Natural killer cell (primary cell): ENCODE measurements around the gene OLFM2. TPM values are rescaled to one million over a fixed set of nuclear protein-coding genes. Genes with fewer than 3 reads are reported as not detected.
"Not testable (repeated sequence)": the region's sequence is repeated elsewhere in the genome, so short reads cannot be mapped to it uniquely, and the experiment has no call there.

ENCODE experiments used
- ATAC-seq, 3 donors: fragments of 150-1000 bp in 2 of 3; fragments of 200-7000 bp in 1 of 3; cut with Tn5 transposase; 1 replicate in 1 of 3; 2 replicates in 2 of 3; pipeline ENCODE4 v1.10.0; 2021; ENCODE audit warnings: mild to moderate bottlenecking in 2 of 3, moderate library complexity in 2 of 3
- DNase-seq, 2 donors: peaks; one replicate each; pipeline versions ENCODE4 v3.0.0 to v3.0.0-alpha.2; 2013 to 2021; ENCODE audit warnings: mixed read lengths in 1 of 2
- H3K27ac ChIP-seq: one replicate; pipeline ENCODE4 v1.5.1; 2013; ENCODE audit warnings: mild to moderate bottlenecking, low read length
- H3K27me3 ChIP-seq: one replicate; pipeline ENCODE4 v1.6.1; 2013; ENCODE audit warnings: low read length; ENCODE audit not compliant: control insufficient read depth, insufficient read depth
- H3K36me3 ChIP-seq: one replicate; pipeline ENCODE4 v1.6.1; 2013; ENCODE audit warnings: low read length; ENCODE audit not compliant: control insufficient read depth, insufficient read depth
- H3K4me1 ChIP-seq: one replicate; pipeline ENCODE4 v1.6.1; 2013; ENCODE audit warnings: low read length; ENCODE audit not compliant: control insufficient read depth, insufficient read depth
- H3K4me3 ChIP-seq: one replicate; pipeline ENCODE4 v1.5.1; 2013; ENCODE audit warnings: low read length
- H3K9me3 ChIP-seq: one replicate; pipeline ENCODE4 v1.6.1; 2013; ENCODE audit warnings: low read length; ENCODE audit not compliant: control insufficient read depth, insufficient read depth
- H3K27ac Mint-ChIP-seq, 2 donors: one replicate each; pipeline ENCODE4 v1.8.0; 2022; ENCODE audit warnings: mild to moderate bottlenecking in 2 of 2, mixed read lengths in 2 of 2, moderate library complexity in 1 of 2
- H3K27me3 Mint-ChIP-seq, 2 donors: one replicate each; pipeline ENCODE4 v1.8.0; 2022; ENCODE audit warnings: low read depth in 2 of 2, mixed read lengths in 2 of 2
- H3K36me3 Mint-ChIP-seq: one replicate; pipeline ENCODE4 v1.8.0; 2022; ENCODE audit warnings: mixed read lengths
- H3K4me1 Mint-ChIP-seq, 2 donors: one replicate each; pipeline ENCODE4 v1.8.0; 2022; ENCODE audit warnings: mixed read lengths in 2 of 2
- H3K4me3 Mint-ChIP-seq: one replicate; pipeline ENCODE4 v1.8.0; 2022; ENCODE audit warnings: mild to moderate bottlenecking, moderate library complexity, mixed read lengths
- H3K9me3 Mint-ChIP-seq, 2 donors: one replicate each; pipeline ENCODE4 v1.8.0; 2022; ENCODE audit warnings: mixed read lengths in 2 of 2
- CTCF ChIP-seq: fragments of 200-600 bp; IDR thresholded peaks from one replicate; pipeline ENCODE4 v1.8.0; 2022; ENCODE audit warnings: antibody characterized with exemption
- WGBS: methylation state at CpG from one replicate; pipeline ENCODE4 v1.1.7; 2013; ENCODE audit warnings: missing lambda C conversion rate; ENCODE audit not compliant: insufficient coverage; 5-methylcytosine and 5-hydroxymethylcytosine counted together
- intact Hi-C: fragments of 100-400 bp; cut with micrococcal nuclease; formaldehyde crosslinking; loops from one replicate; pipeline ENCODE4 v1.14.2; 2022
- total RNA-seq, 4 donors: library from RNA; stranded (reverse); fragments of 120-200 nt in 1 of 4; gene quantifications; one replicate each; pipeline versions ENCODE4 v1.2.3 to v1.2.4, GENCODE V29; 2013 to 2022

OLFM2 gene
- total RNA-seq, 3 donors from 2014 or later (not counting 1 experiment from before 2014, with no cell fraction given), result 1.5 to 3.3 (median 2.0) TPM

- H3K4me1 ChIP-seq, result peaks cover 18% of the 10 kb centered on the region
- Mint-ChIP-seq H3K4me1 (peaks cover 16 to 27% of the 10 kb centered on the region in 2 donors), H3K27ac (no peak overlapping the region), H3K27me3 (peaks cover 29 to 36% of the 10 kb centered on the region in 2 donors), H3K9me3 (no peaks in the 10 kb centered on the region), H3K4me3 (no peak overlapping the region), H3K36me3 (no peaks in the 10 kb centered on the region)
- DNase-seq, result no peak
- no peak overlapping the region for H3K4me3 ChIP-seq
- 100% methylated on average over 1 of the region's 1 CpG for WGBS
- H3K27me3 ChIP-seq, result peaks cover 22% of the 10 kb centered on the region
- TF ChIP-seq CTCF, result no peak
- H3K36me3 ChIP-seq, result no peaks in the 10 kb centered on the region
- intact Hi-C loops, result loop anchor here (1.0 to 5.0 kb wide), 2 partner anchors 301 to 319 kb away; partner anchors contain the start of gene S1PR2
- no peaks in the 10 kb centered on the region for H3K9me3 ChIP-seq
- H3K27ac ChIP-seq, result no peak overlapping the region
- ATAC-seq, result no peak
Measured at GRCh38 chr19:9931629-9932028, 4.7 kb downstream of the OLFM2 start.

- Mint-ChIP-seq H3K9me3 (no peaks in the 10 kb centered on the region), H3K4me1 (no peaks in the 10 kb centered on the region), H3K27me3 (peaks cover 6 to 12% of the 10 kb centered on the region in 2 donors), H3K4me3 (no peak overlapping the region), H3K36me3 (no peaks in the 10 kb centered on the region), H3K27ac (no peak overlapping the region)
- Histone ChIP-seq H3K4me1 (no peaks in the 10 kb centered on the region), H3K4me3 (no peak overlapping the region), H3K27ac (no peak overlapping the region), H3K27me3 (no peaks in the 10 kb centered on the region), H3K9me3 (no peaks in the 10 kb centered on the region), H3K36me3 (no peaks in the 10 kb centered on the region)
- 87% methylated on average over 4 of the region's 4 CpGs for WGBS
- DNase-seq (no peak), ATAC-seq (no peak)
- no peak for TF ChIP-seq CTCF
- intact Hi-C loops, result no loop called here
Measured at GRCh38 chr19:9923440-9923839, 12.9 kb downstream of the OLFM2 start.

GRCh38 chr19:9922782-9923379, 13.4 kb downstream of the OLFM2 start:
- H3K36me3 ChIP-seq, H3K4me3 Mint-ChIP-seq, H3K4me1 Mint-ChIP-seq, H3K27ac ChIP-seq, H3K27ac Mint-ChIP-seq, H3K36me3 Mint-ChIP-seq, H3K9me3 ChIP-seq, DNase-seq, H3K9me3 Mint-ChIP-seq, intact Hi-C loops, ATAC-seq, H3K27me3 ChIP-seq, H3K4me3 ChIP-seq, H3K4me1 ChIP-seq: not testable (repeated sequence)
- WGBS, result 82% methylated on average over 5 of the region's 5 CpGs
- H3K27me3 Mint-ChIP-seq, result peaks cover 8 to 13% of the 10 kb centered on the region in 2 donors

GRCh38 chr19:9917321-9917720, 19.0 kb downstream of the OLFM2 start:
- Mint-ChIP-seq H3K4me3 (no peak overlapping the region), H3K27me3 (peaks cover 21 to 23% of the 10 kb centered on the region in 2 donors), H3K27ac (no peak overlapping the region), H3K4me1 (peaks cover 0 to 5% of the 10 kb centered on the region in 2 donors), H3K9me3 (no peaks in the 10 kb centered on the region), H3K36me3 (no peaks in the 10 kb centered on the region)
- no peak overlapping the region for H3K4me3 ChIP-seq
- no peak for TF ChIP-seq CTCF
- peaks cover 13% of the 10 kb centered on the region for H3K27me3 ChIP-seq
- no peak overlapping the region for H3K27ac ChIP-seq
- peaks cover 17% of the 10 kb centered on the region for H3K4me1 ChIP-seq
- ATAC-seq (no peak), DNase-seq (no peak)
- no peaks in the 10 kb centered on the region for H3K9me3 ChIP-seq
- H3K36me3 ChIP-seq, result no peaks in the 10 kb centered on the region
- WGBS, result 3% methylated on average over 2 of the region's 3 CpGs
- intact Hi-C loops, result loop anchor here (10.0 kb wide), 1 partner anchor 283 kb away; no protein-coding TSS in a partner anchor
